ENCODE results near the gene CDH24. TPM values are rescaled to one million over a fixed set of nuclear protein-coding genes. Genes with fewer than 3 reads are reported as not detected.

Gene CDH24
- total and polyA plus RNA-seq, 2 of the 13 experiments (the other 11 are each of a cell fraction or from before 2014, with no cell fraction given): 0.69 to 0.99 TPM

DNA sequence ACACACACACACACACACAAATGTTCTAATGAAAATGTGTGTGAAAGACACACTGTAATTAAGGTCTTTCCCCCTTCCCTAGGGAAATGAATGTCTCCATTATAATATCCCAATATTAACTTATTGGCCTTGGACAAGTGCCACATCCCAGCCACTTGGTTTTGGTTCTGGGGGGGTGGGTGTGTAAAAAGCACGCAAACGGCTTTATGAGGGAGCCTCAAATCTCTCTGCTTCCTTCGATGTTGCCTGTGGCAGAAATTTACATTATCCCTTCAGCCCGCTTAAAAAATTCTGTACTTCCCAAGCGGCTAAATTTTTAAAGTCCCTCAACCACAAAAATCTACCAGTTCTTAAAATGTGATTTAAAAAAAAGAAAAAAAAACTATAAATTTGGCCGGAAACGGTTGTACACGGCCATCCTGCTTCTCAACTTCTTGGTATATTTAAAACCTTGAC is 47.8 kb downstream of the CDH24 start (continued):
- TF ChIP-seq, protein P1, sequence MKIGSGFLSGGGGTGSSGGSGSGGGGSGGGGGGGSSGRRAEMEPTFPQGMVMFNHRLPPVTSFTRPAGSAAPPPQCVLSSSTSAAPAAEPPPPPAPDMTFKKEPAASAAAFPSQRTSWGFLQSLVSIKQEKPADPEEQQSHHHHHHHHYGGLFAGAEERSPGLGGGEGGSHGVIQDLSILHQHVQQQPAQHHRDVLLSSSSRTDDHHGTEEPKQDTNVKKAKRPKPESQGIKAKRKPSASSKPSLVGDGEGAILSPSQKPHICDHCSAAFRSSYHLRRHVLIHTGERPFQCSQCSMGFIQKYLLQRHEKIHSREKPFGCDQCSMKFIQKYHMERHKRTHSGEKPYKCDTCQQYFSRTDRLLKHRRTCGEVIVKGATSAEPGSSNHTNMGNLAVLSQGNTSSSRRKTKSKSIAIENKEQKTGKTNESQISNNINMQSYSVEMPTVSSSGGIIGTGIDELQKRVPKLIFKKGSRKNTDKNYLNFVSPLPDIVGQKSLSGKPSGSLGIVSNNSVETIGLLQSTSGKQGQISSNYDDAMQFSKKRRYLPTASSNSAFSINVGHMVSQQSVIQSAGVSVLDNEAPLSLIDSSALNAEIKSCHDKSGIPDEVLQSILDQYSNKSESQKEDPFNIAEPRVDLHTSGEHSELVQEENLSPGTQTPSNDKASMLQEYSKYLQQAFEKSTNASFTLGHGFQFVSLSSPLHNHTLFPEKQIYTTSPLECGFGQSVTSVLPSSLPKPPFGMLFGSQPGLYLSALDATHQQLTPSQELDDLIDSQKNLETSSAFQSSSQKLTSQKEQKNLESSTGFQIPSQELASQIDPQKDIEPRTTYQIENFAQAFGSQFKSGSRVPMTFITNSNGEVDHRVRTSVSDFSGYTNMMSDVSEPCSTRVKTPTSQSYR (CRISPR knock-in tag; IDR thresholded peaks at IDR 0.05; ENCODE audit: borderline replicate concordance): no peak
- TF ChIP-seq ZBTB38 (CRISPR knock-in tag; IDR thresholded peaks at IDR 0.05) (no peak), ZNF772 (CRISPR knock-in tag; IDR thresholded peaks at IDR 0.05) (no peak), ZNF44 (CRISPR knock-in tag; IDR thresholded peaks at IDR 0.05) (peak; percentile 63; the same call in 1 of the 2 replicates), ZNF317 (CRISPR knock-in tag; IDR thresholded peaks at IDR 0.05) (peak; percentile 7; the same call in 1 of the 2 replicates), ZNF460 (CRISPR knock-in tag; IDR thresholded peaks at IDR 0.05; ENCODE audit: borderline replicate concordance) (no peak), SMAD9 (CRISPR knock-in tag; IDR thresholded peaks at IDR 0.05) (0 out of 2 replicates have a peak, but pooled peaks have one; percentile 79), RBM22 (optimal IDR thresholded peaks at IDR 0.05; ENCODE audit: low read length) (no peak), ZNF614 (CRISPR knock-in tag; IDR thresholded peaks at IDR 0.05; ENCODE audit: borderline replicate concordance) (no peak), KDM4B (CRISPR knock-in tag; IDR thresholded peaks at IDR 0.05) (no peak), ZC3H13 (CRISPR knock-in tag; IDR thresholded peaks at IDR 0.05) (no peak), KDM3A (CRISPR knock-in tag; IDR thresholded peaks at IDR 0.05; ENCODE audit: low read depth) (no peak), MEF2D (CRISPR knock-in tag; IDR thresholded peaks at IDR 0.05) (peak; percentile 9; the same call in 1 of the 2 replicates)
- TF ChIP-seq, protein P2, sequence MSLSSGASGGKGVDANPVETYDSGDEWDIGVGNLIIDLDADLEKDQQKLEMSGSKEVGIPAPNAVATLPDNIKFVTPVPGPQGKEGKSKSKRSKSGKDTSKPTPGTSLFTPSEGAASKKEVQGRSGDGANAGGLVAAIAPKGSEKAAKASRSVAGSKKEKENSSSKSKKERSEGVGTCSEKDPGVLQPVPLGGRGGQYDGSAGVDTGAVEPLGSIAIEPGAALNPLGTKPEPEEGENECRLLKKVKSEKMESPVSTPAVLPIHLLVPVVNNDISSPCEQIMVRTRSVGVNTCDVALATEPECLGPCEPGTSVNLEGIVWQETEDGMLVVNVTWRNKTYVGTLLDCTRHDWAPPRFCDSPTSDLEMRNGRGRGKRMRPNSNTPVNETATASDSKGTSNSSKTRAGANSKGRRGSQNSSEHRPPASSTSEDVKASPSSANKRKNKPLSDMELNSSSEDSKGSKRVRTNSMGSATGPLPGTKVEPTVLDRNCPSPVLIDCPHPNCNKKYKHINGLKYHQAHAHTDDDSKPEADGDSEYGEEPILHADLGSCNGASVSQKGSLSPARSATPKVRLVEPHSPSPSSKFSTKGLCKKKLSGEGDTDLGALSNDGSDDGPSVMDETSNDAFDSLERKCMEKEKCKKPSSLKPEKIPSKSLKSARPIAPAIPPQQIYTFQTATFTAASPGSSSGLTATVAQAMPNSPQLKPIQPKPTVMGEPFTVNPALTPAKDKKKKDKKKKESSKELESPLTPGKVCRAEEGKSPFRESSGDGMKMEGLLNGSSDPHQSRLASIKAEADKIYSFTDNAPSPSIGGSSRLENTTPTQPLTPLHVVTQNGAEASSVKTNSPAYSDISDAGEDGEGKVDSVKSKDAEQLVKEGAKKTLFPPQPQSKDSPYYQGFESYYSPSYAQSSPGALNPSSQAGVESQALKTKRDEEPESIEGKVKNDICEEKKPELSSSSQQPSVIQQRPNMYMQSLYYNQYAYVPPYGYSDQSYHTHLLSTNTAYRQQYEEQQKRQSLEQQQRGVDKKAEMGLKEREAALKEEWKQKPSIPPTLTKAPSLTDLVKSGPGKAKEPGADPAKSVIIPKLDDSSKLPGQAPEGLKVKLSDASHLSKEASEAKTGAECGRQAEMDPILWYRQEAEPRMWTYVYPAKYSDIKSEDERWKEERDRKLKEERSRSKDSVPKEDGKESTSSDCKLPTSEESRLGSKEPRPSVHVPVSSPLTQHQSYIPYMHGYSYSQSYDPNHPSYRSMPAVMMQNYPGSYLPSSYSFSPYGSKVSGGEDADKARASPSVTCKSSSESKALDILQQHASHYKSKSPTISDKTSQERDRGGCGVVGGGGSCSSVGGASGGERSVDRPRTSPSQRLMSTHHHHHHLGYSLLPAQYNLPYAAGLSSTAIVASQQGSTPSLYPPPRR (CRISPR knock-in tag; IDR thresholded peaks at IDR 0.05; ENCODE audit: borderline replicate concordance): no peak
- TF ChIP-seq, protein P3, sequence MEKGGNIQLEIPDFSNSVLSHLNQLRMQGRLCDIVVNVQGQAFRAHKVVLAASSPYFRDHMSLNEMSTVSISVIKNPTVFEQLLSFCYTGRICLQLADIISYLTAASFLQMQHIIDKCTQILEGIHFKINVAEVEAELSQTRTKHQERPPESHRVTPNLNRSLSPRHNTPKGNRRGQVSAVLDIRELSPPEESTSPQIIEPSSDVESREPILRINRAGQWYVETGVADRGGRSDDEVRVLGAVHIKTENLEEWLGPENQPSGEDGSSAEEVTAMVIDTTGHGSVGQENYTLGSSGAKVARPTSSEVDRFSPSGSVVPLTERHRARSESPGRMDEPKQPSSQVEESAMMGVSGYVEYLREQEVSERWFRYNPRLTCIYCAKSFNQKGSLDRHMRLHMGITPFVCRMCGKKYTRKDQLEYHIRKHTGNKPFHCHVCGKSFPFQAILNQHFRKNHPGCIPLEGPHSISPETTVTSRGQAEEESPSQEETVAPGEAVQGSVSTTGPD (CRISPR knock-in tag; IDR thresholded peaks at IDR 0.05): no peak
- TF ChIP-seq, protein P4, sequence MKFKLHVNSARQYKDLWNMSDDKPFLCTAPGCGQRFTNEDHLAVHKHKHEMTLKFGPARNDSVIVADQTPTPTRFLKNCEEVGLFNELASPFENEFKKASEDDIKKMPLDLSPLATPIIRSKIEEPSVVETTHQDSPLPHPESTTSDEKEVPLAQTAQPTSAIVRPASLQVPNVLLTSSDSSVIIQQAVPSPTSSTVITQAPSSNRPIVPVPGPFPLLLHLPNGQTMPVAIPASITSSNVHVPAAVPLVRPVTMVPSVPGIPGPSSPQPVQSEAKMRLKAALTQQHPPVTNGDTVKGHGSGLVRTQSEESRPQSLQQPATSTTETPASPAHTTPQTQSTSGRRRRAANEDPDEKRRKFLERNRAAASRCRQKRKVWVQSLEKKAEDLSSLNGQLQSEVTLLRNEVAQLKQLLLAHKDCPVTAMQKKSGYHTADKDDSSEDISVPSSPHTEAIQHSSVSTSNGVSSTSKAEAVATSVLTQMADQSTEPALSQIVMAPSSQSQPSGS (CRISPR knock-in tag; IDR thresholded peaks at IDR 0.05): 0 out of 2 replicates have a peak, but pooled peaks have one; percentile 9
- TF ChIP-seq, protein P5, sequence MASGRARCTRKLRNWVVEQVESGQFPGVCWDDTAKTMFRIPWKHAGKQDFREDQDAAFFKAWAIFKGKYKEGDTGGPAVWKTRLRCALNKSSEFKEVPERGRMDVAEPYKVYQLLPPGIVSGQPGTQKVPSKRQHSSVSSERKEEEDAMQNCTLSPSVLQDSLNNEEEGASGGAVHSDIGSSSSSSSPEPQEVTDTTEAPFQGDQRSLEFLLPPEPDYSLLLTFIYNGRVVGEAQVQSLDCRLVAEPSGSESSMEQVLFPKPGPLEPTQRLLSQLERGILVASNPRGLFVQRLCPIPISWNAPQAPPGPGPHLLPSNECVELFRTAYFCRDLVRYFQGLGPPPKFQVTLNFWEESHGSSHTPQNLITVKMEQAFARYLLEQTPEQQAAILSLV (CRISPR knock-in tag; IDR thresholded peaks at IDR 0.05; ENCODE audit: borderline replicate concordance): no peak
